Measurements from ENCODE around the gene PLD1. TPM values are rescaled to one million over a fixed set of nuclear protein-coding genes. Genes with fewer than 3 reads are reported as not detected.
"Not testable (repeated sequence)": the region's sequence is repeated elsewhere in the genome, so short reads cannot be mapped to it uniquely, and the experiment has no call there.

PLD1 gene
- total RNA-seq, 1 donor from 2014 or later, result 6.6 TPM

DNA sequence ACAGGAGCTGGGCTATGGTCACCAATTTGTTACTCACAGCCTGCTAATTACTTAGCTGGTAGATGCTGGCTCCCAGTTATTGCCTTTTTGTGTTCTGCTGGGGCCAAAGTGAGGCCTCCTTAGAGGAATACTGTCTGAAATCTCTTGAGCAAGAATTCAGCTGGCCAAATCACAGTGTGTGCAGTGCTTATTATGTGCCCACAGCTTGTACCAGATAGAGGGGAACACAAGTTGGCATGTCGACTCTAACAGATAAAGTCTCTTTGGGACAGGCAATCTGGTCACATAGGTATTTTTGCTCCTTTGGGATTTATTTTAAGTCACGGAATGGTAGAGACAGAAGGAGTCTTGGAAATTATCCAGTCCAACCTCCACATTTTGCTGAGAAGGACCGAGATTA, 26.6 kb upstream of the PLD1 start:
- no peak for DNase-seq

DNA sequence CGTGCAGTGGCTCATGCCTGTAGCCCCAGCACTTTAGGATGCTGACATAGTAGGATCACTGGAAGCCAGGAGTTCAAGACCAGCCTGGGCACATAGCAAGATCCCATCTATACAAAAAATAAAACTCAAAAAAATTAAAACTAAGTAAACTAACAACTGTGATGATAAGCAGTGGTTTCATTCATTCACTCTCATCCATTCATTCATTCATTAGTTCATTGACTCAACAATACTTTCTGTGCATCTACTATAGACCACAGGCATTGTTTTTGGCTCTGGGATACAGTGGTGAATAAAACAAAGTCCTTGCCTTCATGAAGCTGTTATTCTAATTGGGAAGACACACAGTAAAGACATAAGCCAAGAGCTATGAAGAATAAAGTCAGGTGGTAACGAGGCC, 25.3 kb upstream of the PLD1 start:
- no peak for DNase-seq

DNA sequence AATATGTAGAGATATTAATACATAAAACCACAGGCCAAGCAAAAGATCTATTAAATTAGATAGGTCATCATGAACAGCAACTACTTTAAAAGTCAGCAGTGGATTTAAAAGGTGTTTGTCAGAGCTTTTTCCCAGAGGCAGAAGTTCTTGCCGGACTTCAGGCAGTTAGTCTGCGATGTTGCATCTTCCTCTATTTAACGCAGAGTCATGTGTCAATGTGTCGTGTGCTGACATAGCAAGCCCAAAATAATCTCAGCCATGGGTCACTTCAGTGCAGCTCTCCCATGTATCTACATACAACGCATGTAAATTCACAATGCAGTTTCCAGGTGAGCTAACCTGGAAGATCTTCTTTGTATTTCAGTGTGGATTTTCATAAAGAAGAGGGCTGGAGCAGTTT, 24.8 kb upstream of the PLD1 start:
- no peak for DNase-seq

- DNase-seq, result no peak
Measured at GRCh38 chr3:171834461-171834801, 24.1 kb upstream of the PLD1 start.

- DNase-seq, result no peak
Measured at GRCh38 chr3:171833789-171834460, 23.6 kb upstream of the PLD1 start.

DNA sequence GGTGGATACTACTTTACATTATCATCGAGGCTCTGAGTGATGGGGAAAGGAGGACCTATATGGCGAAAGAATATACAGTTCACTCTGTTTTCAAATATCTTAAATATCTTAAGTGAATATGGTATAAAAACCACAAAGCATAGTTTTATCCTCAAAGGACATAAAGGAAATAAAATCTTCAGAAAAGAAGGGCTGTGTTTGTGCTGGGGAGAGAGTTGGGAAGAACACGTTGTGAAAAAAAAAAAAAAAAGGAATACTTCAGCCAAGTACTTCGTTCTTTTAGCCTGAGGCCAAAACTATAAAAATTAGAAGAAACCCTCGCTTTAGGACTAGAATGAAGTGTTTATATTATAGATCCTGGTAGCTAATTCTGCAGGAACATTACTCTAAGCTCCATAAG, 22.7 kb upstream of the PLD1 start:
- DNase-seq, result no peak

DNA sequence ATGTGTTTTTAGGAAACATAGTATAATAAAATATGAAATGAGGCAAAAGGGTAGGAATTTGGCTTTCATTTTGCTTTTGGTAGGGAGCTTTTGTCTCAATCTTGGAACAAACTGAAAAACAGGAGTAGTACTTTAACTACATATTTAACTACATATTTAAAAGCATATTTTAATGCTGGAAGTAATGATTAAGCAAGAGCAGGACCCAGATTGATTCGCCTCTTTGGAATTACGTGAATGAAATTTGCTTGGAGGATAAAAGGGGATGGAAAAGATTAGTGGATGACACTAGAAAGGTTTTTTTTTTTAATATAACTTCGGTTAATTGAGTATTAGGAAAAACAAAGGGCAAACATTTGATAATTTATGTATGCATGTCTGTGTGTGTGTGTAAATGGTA, 21.7 kb upstream of the PLD1 start:
- no peak for DNase-seq

- no peak for DNase-seq
Measured at GRCh38 chr3:171830518-171830875, 20.2 kb upstream of the PLD1 start.

GRCh38 chr3:171829841-171830517, 19.7 kb upstream of the PLD1 start:
- DNase-seq, result peak; percentile 27

- DNase-seq, result no peak
Measured at GRCh38 chr3:171828902-171829770, 18.9 kb upstream of the PLD1 start.

DNA sequence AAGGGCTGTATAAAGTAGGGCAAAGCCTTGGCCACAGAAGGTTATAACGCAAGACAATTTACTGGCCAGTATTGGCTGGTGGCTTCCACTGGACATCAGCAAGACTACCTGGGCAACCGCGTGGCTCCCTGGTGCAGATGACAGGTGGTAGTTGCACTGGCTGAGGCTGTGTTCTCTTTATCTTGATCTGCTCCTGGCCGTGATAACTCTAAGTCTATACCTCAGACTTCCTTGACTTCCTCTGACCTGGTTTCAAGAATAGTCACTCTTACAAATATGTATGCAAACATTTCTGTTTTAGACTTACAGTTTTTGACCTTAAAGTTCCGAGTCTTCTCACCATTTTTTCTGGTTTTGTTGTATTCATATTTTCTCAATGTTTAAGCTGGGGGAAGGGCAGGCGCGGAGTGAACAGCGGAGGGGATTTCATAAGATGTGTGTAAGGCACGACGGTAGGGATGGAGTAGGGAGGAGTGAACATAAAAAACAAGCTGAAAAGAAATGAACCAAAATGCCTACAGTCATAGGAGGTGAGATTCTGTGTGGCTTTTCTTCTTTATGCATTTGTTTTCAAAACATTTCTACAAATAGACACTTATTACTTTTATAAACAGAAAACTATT, 17.7 kb upstream of the PLD1 start:
- no peak for DNase-seq

DNA sequence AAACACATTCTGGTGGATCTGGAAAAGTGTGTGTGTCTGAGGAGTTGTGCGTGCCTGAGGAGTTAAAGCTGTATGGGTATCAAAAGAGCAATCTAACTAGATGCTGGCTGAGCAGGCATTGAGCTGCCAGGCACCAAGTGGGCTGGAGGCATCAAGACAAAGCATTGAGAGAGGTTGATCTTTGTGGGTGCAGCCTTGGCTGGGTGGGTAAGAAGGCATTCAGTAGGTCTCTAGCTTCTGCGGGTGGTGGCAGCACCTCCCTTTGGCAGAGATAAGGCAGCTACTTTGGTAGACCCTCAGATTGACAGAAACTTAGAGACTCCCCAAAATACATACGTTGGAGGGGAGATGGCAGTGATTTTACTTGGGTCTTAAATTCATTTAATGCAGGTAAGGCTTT, 17.1 kb upstream of the PLD1 start:
- no peak for DNase-seq

- DNase-seq, result no peak
Measured at GRCh38 chr3:171825222-171825828, 15.0 kb upstream of the PLD1 start.

GRCh38 chr3:171824824-171825221, 14.5 kb upstream of the PLD1 start:
- DNase-seq, result no peak

- no peak for DNase-seq
Measured at GRCh38 chr3:171824116-171824515, 13.8 kb upstream of the PLD1 start.

DNA sequence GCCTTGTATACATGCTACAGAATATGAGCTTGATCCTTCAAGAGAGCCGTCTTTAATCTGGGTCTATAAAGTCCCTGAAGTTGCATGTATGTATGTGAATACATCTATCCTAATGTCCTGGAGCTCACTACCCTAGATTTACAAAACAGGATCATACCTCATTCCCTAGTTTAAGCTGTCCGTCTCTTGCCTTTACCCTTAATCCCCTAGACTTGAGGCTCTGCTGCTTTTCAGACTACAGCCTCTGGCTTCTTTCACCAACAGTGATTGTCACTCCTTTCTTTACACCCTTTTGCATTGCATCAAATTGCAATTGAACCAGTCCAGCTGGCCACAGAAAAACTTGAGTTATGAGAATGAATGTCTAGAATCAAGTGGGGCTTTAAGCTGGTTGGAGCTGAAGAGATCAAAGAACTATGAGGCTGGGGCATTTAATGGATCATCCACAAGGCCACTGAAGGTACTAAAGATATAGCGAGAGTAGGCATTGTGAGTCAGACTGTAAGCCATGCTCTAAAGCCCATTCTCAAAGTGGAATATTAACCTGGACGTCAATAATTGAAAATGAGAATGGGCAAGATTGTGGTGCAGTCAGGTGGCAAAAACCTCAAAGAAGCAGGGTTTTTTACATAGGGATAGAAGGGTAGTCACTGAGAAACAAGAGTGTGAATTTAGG, 12.3 kb upstream of the PLD1 start:
- no peak for DNase-seq

DNA sequence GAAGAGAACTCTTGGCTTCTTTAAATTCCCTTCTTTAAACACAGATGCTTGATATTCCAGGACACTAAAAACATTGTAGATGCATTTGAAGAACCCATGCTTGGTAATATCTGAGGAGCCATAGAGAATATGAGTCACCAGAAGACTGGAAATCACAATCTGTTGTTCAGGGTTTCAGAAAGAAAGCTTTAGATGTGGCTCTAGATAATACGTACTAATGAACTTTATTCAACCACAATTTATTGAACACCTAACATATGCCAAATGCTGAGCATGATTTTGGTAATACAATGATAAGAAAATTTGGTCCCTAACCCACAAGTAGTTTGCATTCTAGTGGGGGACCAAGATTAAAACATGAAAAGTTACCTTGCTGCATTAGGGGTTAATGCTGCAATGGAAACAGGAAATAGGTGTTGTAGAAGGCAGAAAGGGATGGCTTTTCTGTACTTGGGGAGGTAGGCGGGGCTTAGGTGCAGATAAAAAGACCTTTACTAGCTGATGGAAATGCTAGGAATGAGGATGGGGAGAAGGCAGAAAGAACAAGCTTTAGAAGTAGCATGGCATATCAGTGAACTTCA, 11.6 kb upstream of the PLD1 start:
- DNase-seq, result no peak

GRCh38 chr3:171821044-171821443, 10.8 kb upstream of the PLD1 start:
- no peak for DNase-seq

DNA sequence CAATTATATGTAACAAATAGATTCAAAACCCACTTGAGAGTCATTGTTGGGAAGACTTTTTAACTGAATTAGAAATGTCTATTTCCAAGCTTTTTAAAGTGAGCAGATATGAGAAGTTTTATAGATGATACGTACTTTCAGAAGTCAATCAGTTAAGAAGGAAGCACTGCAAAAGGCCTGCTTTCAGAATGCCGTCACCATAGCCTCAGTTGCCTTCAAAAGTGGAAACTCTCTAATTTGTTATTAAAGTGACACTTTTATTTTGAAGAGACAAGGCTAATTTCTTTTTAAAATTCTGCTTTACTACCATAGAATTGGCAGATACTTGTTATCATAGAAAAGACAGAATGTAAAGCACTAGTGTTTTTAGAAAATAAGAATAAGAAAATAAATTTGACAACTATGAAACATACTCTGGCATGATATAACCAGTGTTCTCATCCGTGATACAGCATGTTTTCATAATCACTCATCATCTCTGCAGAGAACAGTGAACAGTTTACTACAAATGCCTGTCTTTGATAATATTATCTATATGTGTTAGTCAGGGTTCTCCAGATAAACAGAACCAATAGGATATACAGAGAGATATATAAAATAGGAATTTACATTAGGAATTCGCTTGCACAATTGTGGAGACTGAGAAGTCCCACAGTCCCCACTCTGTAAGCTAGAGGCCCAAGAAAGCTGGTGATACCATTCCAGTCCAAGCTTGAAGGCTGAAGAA, 7.0 kb upstream of the PLD1 start:
- DNase-seq, result no peak

DNA sequence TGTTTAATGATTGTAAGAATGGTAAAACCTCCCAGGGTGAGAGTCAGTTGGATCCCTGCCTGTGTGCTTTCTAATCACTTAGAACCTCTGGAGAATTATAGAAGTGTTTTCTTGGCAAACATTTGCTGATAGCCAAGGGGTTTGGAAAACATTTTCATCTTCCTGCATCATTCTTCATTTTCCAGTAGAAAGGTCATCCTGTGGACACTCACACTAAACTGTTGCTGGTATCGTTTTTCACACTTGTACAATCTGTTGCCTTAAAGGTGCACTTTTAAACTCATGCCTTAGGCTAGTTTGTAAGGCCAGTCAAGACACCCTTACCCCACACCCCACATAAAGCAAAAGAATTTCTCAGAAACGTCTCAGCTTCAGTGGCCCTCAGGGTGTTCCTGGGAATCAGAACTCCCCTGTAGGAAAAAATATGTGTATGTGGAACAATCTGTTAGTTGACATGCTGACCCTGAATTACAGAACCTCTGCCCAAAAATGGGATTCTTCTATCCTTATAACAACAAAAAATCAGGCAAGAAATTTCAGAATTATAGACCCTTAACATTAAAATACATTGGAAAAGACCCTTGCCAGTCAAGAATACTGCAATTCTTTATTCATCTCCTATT, 5.8 kb upstream of the PLD1 start:
- no peak for DNase-seq

- DNase-seq, result not testable (repeated sequence)
Measured at GRCh38 chr3:171814662-171815061, 4.4 kb upstream of the PLD1 start.
